ENCODE data around the gene ZFPL1. TPM values are rescaled to one million over a fixed set of nuclear protein-coding genes. Genes with fewer than 3 reads are reported as not detected.
"Not testable (repeated sequence)": the region's sequence is repeated elsewhere in the genome, so short reads cannot be mapped to it uniquely, and the experiment has no call there.

The ZFPL1 gene
- total and polyA plus RNA-seq, 3 experiments from 2014 or later = 24.4 to 33.5 (median 30.8) TPM

GRCh38 chr11:65117206-65118096, 33.4 kb downstream of the ZFPL1 start, which contains the start of gene ZNHIT2:
Gene ZNHIT2, minus strand, starts transcription at chr11:65117701. Its CDS starts 48 bp downstream, at chr11:65117653.
- peak within 1 kb of the TSS; percentile 88 to 94 (median 90) for H3K4me3 Mint-ChIP-seq
- peak; percentile 99 to 100 (median 100) for DNase-seq
- peaks cover 39 to 77% (median 47%) of the 10 kb centered on the region in 3 donors for H3K4me1 Mint-ChIP-seq
- no peaks in the 10 kb centered on the region for H3K9me3 ChIP-seq (ENCODE audit: low read length)
- CTCF ChIA-PET = interaction anchor here (0.6 to 2.9 kb wide), 16 partner anchors 8 to 1521 kb away, joined by 3 to 27 read pairs (median 4); partner anchors contain the start of genes ARL2, CAPN1, RBM4 and VPS51
- peak within 1 kb of the TSS; percentile 92 to 99 (median 97) for H3K27ac Mint-ChIP-seq
- POLR2A ChIA-PET = interaction anchor here (0.5 to 2.4 kb wide), 19 partner anchors 8 to 665 kb away, joined by 3 to 27 read pairs (median 4); partner anchors contain the start of genes DPF2, MALAT1, POLA2 and SAC3D1
- peaks cover 45% of the 10 kb centered on the region for H3K4me1 ChIP-seq (ENCODE audit: insufficient read depth, low read length)
- peaks cover 4 to 61% (median 7%) of the 10 kb centered on the region in 3 donors for H3K36me3 Mint-ChIP-seq
- no peaks in the 10 kb centered on the region for H3K9me3 Mint-ChIP-seq
- peak within 1 kb of the TSS; percentile 91 for H3K27ac ChIP-seq (ENCODE audit: low read depth, low read length)
- peaks cover 31% of the 10 kb centered on the region for H3K36me3 ChIP-seq (ENCODE audit: insufficient read depth, low read length)
- H3K27me3 Mint-ChIP-seq = peaks cover 0 to 3% of the 10 kb centered on the region in 2 donors
- no peaks in the 10 kb centered on the region for H3K27me3 ChIP-seq (ENCODE audit: insufficient read depth, low read length, poor library complexity, severe bottlenecking)
- H3K4me3 ChIP-seq (ENCODE audit: low read length) = peak within 1 kb of the TSS; percentile 85

- peaks cover 4 to 65% (median 7%) of the 10 kb centered on the region in 3 donors for H3K36me3 Mint-ChIP-seq
- Histone ChIP-seq H3K36me3 (ENCODE audit: insufficient read depth, low read length) (peaks cover 31% of the 10 kb centered on the region), H3K27ac (ENCODE audit: low read depth, low read length) (peak overlapping the region; percentile 1), H3K27me3 (ENCODE audit: insufficient read depth, low read length, poor library complexity, severe bottlenecking) (no peaks in the 10 kb centered on the region), H3K9me3 (ENCODE audit: low read length) (no peaks in the 10 kb centered on the region), H3K4me1 (ENCODE audit: insufficient read depth, low read length) (peaks cover 45% of the 10 kb centered on the region), H3K4me3 (ENCODE audit: low read length) (no peak overlapping the region)
- POLR2A ChIA-PET = interaction anchor here (0.7 to 2.4 kb wide), 14 partner anchors 9 to 381 kb away, joined by 3 to 27 read pairs (median 4); partner anchors contain the start of genes MALAT1, SAC3D1, SF1 and SYVN1
- no peak for DNase-seq
- peaks cover 41 to 76% (median 49%) of the 10 kb centered on the region in 3 donors for H3K4me1 Mint-ChIP-seq
- CTCF ChIA-PET = interaction anchor here (0.7 to 2.9 kb wide), 12 partner anchors 9 to 104 kb away, joined by 3 to 27 read pairs (median 4); partner anchors contain the start of genes ARL2, CAPN1 and VPS51
- peak overlapping the region; percentile 30 to 94 (median 90) for H3K4me3 Mint-ChIP-seq
- peaks cover 0 to 2% of the 10 kb centered on the region in 2 donors for H3K27me3 Mint-ChIP-seq
- no peaks in the 10 kb centered on the region for H3K9me3 Mint-ChIP-seq
- H3K27ac Mint-ChIP-seq = peak overlapping the region; percentile 92 to 99 (median 96)
These were observed 34.2 kb downstream of the ZFPL1 start for GRCh38 chr11:65118097-65118837.

GRCh38 chr11:65118891-65119669, 35.1 kb downstream of the ZFPL1 start:
- H3K27ac ChIP-seq (ENCODE audit: low read depth, low read length) = peak overlapping the region; percentile 1
- Mint-ChIP-seq H3K27ac (peak overlapping the region; percentile 56 to 99 (median 96)), H3K4me3 (peak overlapping the region in 2 of 7 donors; percentile 76 to 96), H3K36me3 (peaks cover 4 to 67% (median 7%) of the 10 kb centered on the region in 3 donors), H3K4me1 (peaks cover 36 to 75% (median 43%) of the 10 kb centered on the region in 3 donors)
- not testable (repeated sequence) for DNase-seq; H3K9me3 ChIP-seq (ENCODE audit: low read length); H3K4me3 ChIP-seq (ENCODE audit: low read length); H3K27me3 ChIP-seq (ENCODE audit: insufficient read depth, low read length, poor library complexity, severe bottlenecking); H3K9me3 Mint-ChIP-seq; H3K27me3 Mint-ChIP-seq
- H3K4me1 ChIP-seq (ENCODE audit: insufficient read depth, low read length) = peaks cover 38% of the 10 kb centered on the region
- POLR2A ChIA-PET = interaction anchor here (0.7 kb wide), 1 partner anchor 232 kb away, joined by 3 read pairs; no protein-coding TSS in a partner anchor
- H3K36me3 ChIP-seq (ENCODE audit: insufficient read depth, low read length) = peaks cover 31% of the 10 kb centered on the region
- CTCF ChIA-PET = interaction anchor here (0.8 to 3.7 kb wide), 6 partner anchors 8 to 105 kb away, joined by 3 to 43 read pairs (median 4); partner anchors contain the start of genes ARL2 and TM7SF2

GRCh38 chr11:65119670-65119995, 35.6 kb downstream of the ZFPL1 start:
- H3K36me3 ChIP-seq (ENCODE audit: insufficient read depth, low read length) = peaks cover 35% of the 10 kb centered on the region
- Mint-ChIP-seq H3K9me3 (no peaks in the 10 kb centered on the region), H3K4me1 (peaks cover 37 to 77% (median 45%) of the 10 kb centered on the region in 3 donors), H3K4me3 (peak overlapping the region in 5 of 7 donors; percentile 30 to 100 (median 51)), H3K27me3 (peaks cover 0 to 2% of the 10 kb centered on the region in 2 donors), H3K36me3 (peaks cover 5 to 73% (median 7%) of the 10 kb centered on the region in 3 donors), H3K27ac (peak overlapping the region in 7 of 8 donors; percentile 14 to 100 (median 82))
- no peak overlapping the region for H3K4me3 ChIP-seq (ENCODE audit: low read length)
- ChIA-PET POLR2A (interaction anchor here (0.7 kb wide), 1 partner anchor 233 kb away, joined by 3 read pairs; no protein-coding TSS in a partner anchor), CTCF (interaction anchor here (1.5 to 3.7 kb wide), 2 partner anchors 9 to 16 kb away, joined by 4 to 43 read pairs; partner anchors contain the start of gene TM7SF2)
- no peaks in the 10 kb centered on the region for H3K9me3 ChIP-seq (ENCODE audit: low read length)
- H3K4me1 ChIP-seq (ENCODE audit: insufficient read depth, low read length) = peaks cover 37% of the 10 kb centered on the region
- no peak for DNase-seq
- H3K27ac ChIP-seq (ENCODE audit: low read depth, low read length) = no peak overlapping the region
- H3K27me3 ChIP-seq (ENCODE audit: insufficient read depth, low read length, poor library complexity, severe bottlenecking) = no peaks in the 10 kb centered on the region

GRCh38 chr11:65120831-65121230, 36.8 kb downstream of the ZFPL1 start:
- peaks cover 7 to 80% (median 7%) of the 10 kb centered on the region in 3 donors for H3K36me3 Mint-ChIP-seq
- H3K27ac ChIP-seq (ENCODE audit: low read depth, low read length) = peak overlapping the region; percentile 97
- H3K4me3 ChIP-seq (ENCODE audit: low read length) = peak overlapping the region; percentile 95
- peaks cover 32% of the 10 kb centered on the region for H3K4me1 ChIP-seq (ENCODE audit: insufficient read depth, low read length)
- no peak for DNase-seq
- no peaks in the 10 kb centered on the region for H3K9me3 Mint-ChIP-seq
- H3K27ac Mint-ChIP-seq = peak overlapping the region; percentile 97 to 100 (median 100)
- H3K4me1 Mint-ChIP-seq = peaks cover 37 to 70% (median 45%) of the 10 kb centered on the region in 3 donors
- POLR2A ChIA-PET = interaction anchor here (1.0 to 2.5 kb wide), 4 partner anchors 9 to 206 kb away, joined by 3 to 60 read pairs (median 23); partner anchors contain the start of genes ARL2, SYVN1 and TM7SF2
- H3K27me3 ChIP-seq (ENCODE audit: insufficient read depth, low read length, poor library complexity, severe bottlenecking) = no peaks in the 10 kb centered on the region
- peak overlapping the region; percentile 96 to 100 (median 99) for H3K4me3 Mint-ChIP-seq
- H3K36me3 ChIP-seq (ENCODE audit: insufficient read depth, low read length) = peaks cover 46% of the 10 kb centered on the region
- CTCF ChIA-PET = interaction anchor here (1.2 to 3.7 kb wide), 5 partner anchors 10 to 108 kb away, joined by 3 to 43 read pairs (median 4); partner anchors contain the start of genes CDCA5, TM7SF2 and ZFPL1
- peaks cover 0 to 2% of the 10 kb centered on the region in 2 donors for H3K27me3 Mint-ChIP-seq
- no peaks in the 10 kb centered on the region for H3K9me3 ChIP-seq (ENCODE audit: low read length)

- Mint-ChIP-seq H3K36me3 (peaks cover 7 to 84% (median 7%) of the 10 kb centered on the region in 3 donors), H3K4me1 (peaks cover 37 to 64% (median 45%) of the 10 kb centered on the region in 3 donors), H3K27ac (peak overlapping the region; percentile 97 to 100 (median 100)), H3K9me3 (no peaks in the 10 kb centered on the region), H3K4me3 (peak overlapping the region; percentile 96 to 100 (median 99)), H3K27me3 (peaks cover 0 to 2% of the 10 kb centered on the region in 2 donors)
- CTCF ChIA-PET = interaction anchor here (0.9 to 3.7 kb wide), 12 partner anchors 9 to 491 kb away, joined by 3 to 43 read pairs (median 4); partner anchors contain the start of genes ARL2, CAPN1, CDCA5 and SYVN1
- Histone ChIP-seq H3K27ac (ENCODE audit: low read depth, low read length) (peak overlapping the region; percentile 97), H3K36me3 (ENCODE audit: insufficient read depth, low read length) (peaks cover 47% of the 10 kb centered on the region), H3K4me3 (ENCODE audit: low read length) (peak overlapping the region; percentile 95), H3K4me1 (ENCODE audit: insufficient read depth, low read length) (peaks cover 26% of the 10 kb centered on the region), H3K9me3 (ENCODE audit: low read length) (no peaks in the 10 kb centered on the region), H3K27me3 (ENCODE audit: insufficient read depth, low read length, poor library complexity, severe bottlenecking) (no peaks in the 10 kb centered on the region)
- POLR2A ChIA-PET = interaction anchor here (0.5 to 2.5 kb wide), 21 partner anchors 10 to 1722 kb away, joined by 3 to 60 read pairs (median 4); partner anchors contain the start of genes ACTN3, ARL2, PPP2R5B and RCE1
- no peak for DNase-seq
These were observed 37.4 kb downstream of the ZFPL1 start for GRCh38 chr11:65121447-65121864.

Data from CD8-positive, alpha-beta memory T cell (primary cell).